Measurements from ENCODE around the gene GTPBP3. TPM values are rescaled to one million over a fixed set of nuclear protein-coding genes. Genes with fewer than 3 reads are reported as not detected.
"Not testable (repeated sequence)": the region's sequence is repeated elsewhere in the genome, so short reads cannot be mapped to it uniquely, and the experiment has no call there.

GTPBP3 gene
- polyA plus RNA-seq (ENCODE audit: insufficient read length in 12 of 12): 10 to 100 TPM in 7 of 12 donors, 1 to 10 TPM in 4, not detected in 1; 6.7 to 22.0 (median 11.9) TPM
- long read RNA-seq, donor 1, partial matches to known transcripts: 0 of 2 reads
- long read RNA-seq, donor 1, other reads (novel, unspliced or antisense): 0 of 2 reads
- long read RNA-seq, donor 2: 0 reads
- long read RNA-seq, donor 3, partial matches to known transcripts: 0 of 2 reads
- long read RNA-seq, donor 3, other reads (novel, unspliced or antisense): 0 of 2 reads
- long read RNA-seq, donor 4: 0 reads
- long read RNA-seq, donor 5, partial matches to known transcripts: 0 of 7 reads
- long read RNA-seq, donor 5, other reads (novel, unspliced or antisense): 0 of 7 reads
- long read RNA-seq, donor 6, partial matches to known transcripts: 0 of 5 reads
- long read RNA-seq, donor 6, other reads (novel, unspliced or antisense): 0 of 5 reads
- long read RNA-seq, donor 7, partial matches to known transcripts: 0 of 2 reads
- long read RNA-seq, donor 7, other reads (novel, unspliced or antisense): 0 of 2 reads
- long read RNA-seq, donor 8, partial matches to known transcripts: 0 of 3 reads
- long read RNA-seq, donor 8, other reads (novel, unspliced or antisense): 0 of 3 reads
- long read RNA-seq, donor 9, partial matches to known transcripts: 0 of 3 reads
- long read RNA-seq, donor 9, other reads (novel, unspliced or antisense): 0 of 3 reads
- long read RNA-seq, donor 10, partial matches to known transcripts: 0 of 3 reads
- long read RNA-seq, donor 10, other reads (novel, unspliced or antisense): 0 of 3 reads
- long read RNA-seq, donor 11, partial matches to known transcripts: 0 of 5 reads
- long read RNA-seq, donor 11, other reads (novel, unspliced or antisense): 0 of 5 reads

- peak; percentile 99 for DNase-seq
These were observed at the start of gene GTPBP3 for GRCh38 chr19:17336872-17337674. Gene GTPBP3, plus strand, starts transcription at chr19:17337553. Its CDS starts 59 bp downstream, at chr19:17337612.

GRCh38 chr19:17289489-17289888, 47.9 kb upstream of the GTPBP3 start:
- DNase-seq: no peak

GRCh38 chr19:17292301-17293074, 44.9 kb upstream of the GTPBP3 start:
- DNase-seq: peak; percentile 79

- DNase-seq: no peak
These were observed 43.7 kb upstream of the GTPBP3 start for GRCh38 chr19:17293605-17294004.

GRCh38 chr19:17294051-17294891, 43.1 kb upstream of the GTPBP3 start:
- DNase-seq: no peak

- DNase-seq: not testable (repeated sequence)
These were observed 41.8 kb upstream of the GTPBP3 start for GRCh38 chr19:17295551-17295950.

- no peak for DNase-seq
These were observed 41.1 kb upstream of the GTPBP3 start for GRCh38 chr19:17296273-17296672.

GRCh38 chr19:17296976-17297375, 40.4 kb upstream of the GTPBP3 start:
- DNase-seq: no peak

GRCh38 chr19:17300992-17301619, 36.2 kb upstream of the GTPBP3 start:
- DNase-seq: no peak

- DNase-seq: no peak
These were observed 34.8 kb upstream of the GTPBP3 start for GRCh38 chr19:17302391-17303166.

GRCh38 chr19:17303167-17303939, 34.0 kb upstream of the GTPBP3 start, which contains the start of gene ABHD8:
Gene ABHD8, minus strand, starts transcription at chr19:17303425. Its CDS starts 1,809 bp downstream, at chr19:17301616.
- DNase-seq: peak; percentile 95

- DNase-seq: no peak
These were observed 33.4 kb upstream of the GTPBP3 start for GRCh38 chr19:17303940-17304267.

GRCh38 chr19:17304386-17305215, 32.8 kb upstream of the GTPBP3 start:
- no peak for DNase-seq

- DNase-seq: no peak
These were observed 32.2 kb upstream of the GTPBP3 start for GRCh38 chr19:17305216-17305516.

GRCh38 chr19:17305517-17306284, 31.7 kb upstream of the GTPBP3 start, which contains the start of gene MRPL34:
Gene MRPL34, plus strand, starts transcription at chr19:17305872. Its CDS starts 21 bp downstream, at chr19:17305893.
- DNase-seq: peak; percentile 93

GRCh38 chr19:17306285-17306714, 31.1 kb upstream of the GTPBP3 start:
- no peak for DNase-seq
